MCF 10A (cell line): Measurements from ENCODE around the gene IGFL4. TPM values are rescaled to one million over a fixed set of nuclear protein-coding genes. Genes with fewer than 3 reads are reported as not detected.
A peak's percentile ranks its signal among the peaks of the same experiment; 100 is the strongest.

Source experiments
- BruUV-seq: library from RNA; stranded (reverse); fragments of 400-500 nt; replicated peaks from 2 replicates; lab custom pipeline; 2021; lab: Mats Ljungman, UMichigan
- CTCF ChIA-PET: fragments of 300-600 bp; sonication (Branson Sonifier 250); formaldehyde crosslinking; extraction: SDS; loops from one replicate; lab custom pipeline; 2021; ENCODE audit warnings: antibody characterized with exemption, inconsistent platforms; lab: Yijun Ruan, JAX
- POLR2A ChIA-PET: fragments of 300-600, 350-650 bp; sonication (Branson Sonifier 250); formaldehyde crosslinking; extraction: SDS; loops from one replicate; lab custom pipeline; 2020; ENCODE audit warnings: antibody characterized with exemption, inconsistent platforms; lab: Yijun Ruan, JAX
- DNase-seq: peaks from one replicate; pipeline ENCODE4 v3.0.0-alpha.2; 2018; ENCODE audit not compliant: unreplicated experiment
- H3K27ac Mint-ChIP-seq: one replicate; pipeline ENCODE4 v1.8.0; 2022; ENCODE audit warnings: mild to moderate bottlenecking, low read depth, mixed read lengths; ENCODE audit not compliant: unreplicated experiment
- H3K27me3 Mint-ChIP-seq: one replicate; pipeline ENCODE4 v1.8.0; 2022; ENCODE audit warnings: mixed read lengths; ENCODE audit not compliant: insufficient read depth, unreplicated experiment
- H3K36me3 Mint-ChIP-seq: one replicate; pipeline ENCODE4 v1.8.0; 2022; ENCODE audit warnings: mild to moderate bottlenecking, moderate library complexity, mixed read lengths; ENCODE audit not compliant: insufficient read depth, unreplicated experiment
- H3K4me1 Mint-ChIP-seq: one replicate; pipeline ENCODE4 v1.8.0; 2022; ENCODE audit warnings: mixed read lengths; ENCODE audit not compliant: insufficient read depth, unreplicated experiment
- H3K4me3 Mint-ChIP-seq: one replicate; pipeline ENCODE4 v1.8.0; 2022; ENCODE audit warnings: mild to moderate bottlenecking, moderate library complexity, mixed read lengths; ENCODE audit not compliant: unreplicated experiment
- H3K9me3 Mint-ChIP-seq: one replicate; pipeline ENCODE4 v1.8.0; 2022; ENCODE audit warnings: mixed read lengths; ENCODE audit not compliant: unreplicated experiment
- intact Hi-C: fragments of 100-400 bp; cut with micrococcal nuclease; formaldehyde crosslinking; loops from 2 replicates; pipeline ENCODE4 v1.14.1; 2022
- total RNA-seq: library from RNA; stranded (reverse); gene quantifications from 2 replicates; pipeline ENCODE4 v1.2.3, GENCODE V29; 2022
- TF ChIP-seq, protein P1 (sequence below): fragments of 200-600 bp; IDR thresholded peaks from one replicate; pipeline ENCODE4 v1.8.0; 2022; ENCODE audit warnings: antibody characterized with exemption, mild to moderate bottlenecking; ENCODE audit not compliant: unreplicated experiment

IGFL4 gene
- total RNA-seq, 1 experiment from 2014 or later: not detected

DNA sequence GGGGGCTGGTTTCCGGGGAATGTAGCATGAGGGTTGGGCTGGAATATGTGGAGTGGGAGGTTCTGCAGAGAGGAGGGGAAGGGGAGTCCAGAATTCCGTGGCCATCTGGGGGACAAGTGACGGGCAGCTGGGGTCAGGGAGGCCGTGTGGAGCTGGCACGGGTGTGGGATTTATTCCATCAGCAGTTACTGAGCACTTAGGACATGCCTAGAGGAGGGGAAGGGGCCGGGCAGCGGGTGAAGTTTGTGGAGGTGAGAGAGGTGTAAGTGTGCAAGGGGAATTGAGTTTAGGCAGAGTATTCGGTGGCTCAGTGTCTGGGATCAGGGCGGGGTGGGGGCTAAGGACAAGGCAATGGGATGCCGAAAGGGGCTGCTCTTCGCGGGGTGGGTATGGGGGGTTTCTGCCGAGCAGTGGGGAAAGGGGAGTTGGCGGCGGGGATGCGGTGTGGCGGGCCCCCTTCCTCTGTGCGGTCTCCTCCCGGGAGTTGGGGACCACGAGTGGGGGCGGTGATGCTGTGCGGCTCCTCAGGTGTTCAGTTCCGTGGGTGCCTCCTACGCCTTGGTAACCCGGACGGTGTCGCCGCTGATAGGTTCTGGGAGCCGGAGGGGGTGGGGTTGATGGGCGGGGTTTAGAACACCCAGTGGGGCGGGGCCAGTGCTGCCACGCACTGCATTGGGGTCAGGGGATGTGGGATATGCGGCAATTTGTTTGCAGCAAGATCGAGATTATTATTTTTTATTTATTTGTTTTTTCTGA is 40.1 kb downstream of the IGFL4 start:
- intact Hi-C loops: no loop called here
- Mint-ChIP-seq H3K27me3 (no peaks in the 10 kb centered on the region), H3K4me3 (no peak overlapping the region), H3K9me3 (no peaks in the 10 kb centered on the region), H3K4me1 (peaks cover 33% of the 10 kb centered on the region), H3K36me3 (peaks cover 22% of the 10 kb centered on the region), H3K27ac (no peak overlapping the region)
- ChIA-PET CTCF (no interaction called here), POLR2A (no interaction called here)
- TF ChIP-seq, protein P1, sequence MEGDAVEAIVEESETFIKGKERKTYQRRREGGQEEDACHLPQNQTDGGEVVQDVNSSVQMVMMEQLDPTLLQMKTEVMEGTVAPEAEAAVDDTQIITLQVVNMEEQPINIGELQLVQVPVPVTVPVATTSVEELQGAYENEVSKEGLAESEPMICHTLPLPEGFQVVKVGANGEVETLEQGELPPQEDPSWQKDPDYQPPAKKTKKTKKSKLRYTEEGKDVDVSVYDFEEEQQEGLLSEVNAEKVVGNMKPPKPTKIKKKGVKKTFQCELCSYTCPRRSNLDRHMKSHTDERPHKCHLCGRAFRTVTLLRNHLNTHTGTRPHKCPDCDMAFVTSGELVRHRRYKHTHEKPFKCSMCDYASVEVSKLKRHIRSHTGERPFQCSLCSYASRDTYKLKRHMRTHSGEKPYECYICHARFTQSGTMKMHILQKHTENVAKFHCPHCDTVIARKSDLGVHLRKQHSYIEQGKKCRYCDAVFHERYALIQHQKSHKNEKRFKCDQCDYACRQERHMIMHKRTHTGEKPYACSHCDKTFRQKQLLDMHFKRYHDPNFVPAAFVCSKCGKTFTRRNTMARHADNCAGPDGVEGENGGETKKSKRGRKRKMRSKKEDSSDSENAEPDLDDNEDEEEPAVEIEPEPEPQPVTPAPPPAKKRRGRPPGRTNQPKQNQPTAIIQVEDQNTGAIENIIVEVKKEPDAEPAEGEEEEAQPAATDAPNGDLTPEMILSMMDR: no peak
- BruUV-seq: no TSS peak
- peak; percentile 9 for DNase-seq

DNA sequence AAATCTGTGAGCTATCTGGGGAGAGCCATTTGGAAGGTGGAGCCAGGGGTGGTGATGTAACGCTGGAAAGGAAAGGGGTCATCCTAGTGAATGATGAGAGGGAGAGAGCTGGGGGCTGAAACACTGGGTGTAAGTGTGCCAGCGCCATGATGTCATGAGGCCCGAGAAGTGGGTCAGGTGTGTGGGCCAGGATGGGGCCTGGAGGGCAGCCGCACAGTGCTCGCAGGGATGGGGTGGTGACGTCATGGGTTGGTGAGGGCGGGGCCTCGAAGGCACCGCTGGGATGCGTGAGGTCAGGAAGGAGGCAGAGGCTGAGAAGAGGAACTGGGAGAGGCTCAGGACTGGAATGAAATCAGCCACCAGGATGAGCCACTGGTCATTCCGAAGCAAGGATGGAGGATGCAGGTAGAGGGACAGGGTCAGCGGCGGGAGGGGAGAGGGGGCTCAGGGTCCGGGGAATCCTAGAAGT is 41.1 kb downstream of the IGFL4 start:
- TF ChIP-seq, protein P1: no peak
- Mint-ChIP-seq H3K4me3 (no peak overlapping the region), H3K4me1 (peaks cover 33% of the 10 kb centered on the region), H3K36me3 (peaks cover 22% of the 10 kb centered on the region), H3K27ac (no peak overlapping the region), H3K9me3 (no peaks in the 10 kb centered on the region), H3K27me3 (no peaks in the 10 kb centered on the region)
- intact Hi-C loops: loop anchor here (10.0 kb wide), 1 partner anchor 115 kb away; the partner anchor contains the start of gene IRF2BP1
- no peak for DNase-seq
- ChIA-PET CTCF (interaction anchor here (1.1 to 2.1 kb wide), 2 partner anchors 10 to 18 kb away, joined by 3 to 8 read pairs; no protein-coding TSS in a partner anchor), POLR2A (no interaction called here)
- BruUV-seq: no TSS peak

DNA sequence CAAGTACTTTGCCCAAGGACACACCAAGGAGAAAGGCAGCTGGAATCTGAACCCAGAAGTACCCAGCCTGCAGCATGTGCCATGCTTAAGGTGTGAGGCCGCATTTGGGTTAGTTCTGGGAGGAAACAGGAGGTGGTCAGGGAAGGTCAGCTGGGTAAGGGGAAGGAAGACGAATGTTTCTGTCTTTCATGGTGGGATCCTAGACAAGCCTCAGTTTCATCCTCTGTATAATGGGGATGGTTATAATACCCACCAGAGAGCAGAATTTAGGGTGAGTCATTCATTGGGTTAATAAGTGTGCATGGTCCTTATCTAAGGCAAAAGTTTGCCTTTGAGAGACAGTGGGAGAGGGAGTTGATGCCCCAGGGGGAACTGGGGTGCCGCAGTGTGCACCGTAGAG is 42.0 kb downstream of the IGFL4 start:
- no peak overlapping the region for H3K4me3 Mint-ChIP-seq
- peaks cover 15% of the 10 kb centered on the region for H3K36me3 Mint-ChIP-seq
- no peaks in the 10 kb centered on the region for H3K27me3 Mint-ChIP-seq
- H3K9me3 Mint-ChIP-seq: no peaks in the 10 kb centered on the region
- DNase-seq: no peak
- no peak overlapping the region for H3K27ac Mint-ChIP-seq
- TF ChIP-seq, protein P1: no peak
- POLR2A ChIA-PET: no interaction called here
- BruUV-seq: no TSS peak
- peaks cover 33% of the 10 kb centered on the region for H3K4me1 Mint-ChIP-seq
- CTCF ChIA-PET: interaction anchor here (1.1 to 2.1 kb wide), 2 partner anchors 11 to 18 kb away, joined by 3 to 8 read pairs; no protein-coding TSS in a partner anchor
- intact Hi-C loops: loop anchor here (10.0 kb wide), 1 partner anchor 114 kb away; the partner anchor contains the start of gene IRF2BP1

DNA sequence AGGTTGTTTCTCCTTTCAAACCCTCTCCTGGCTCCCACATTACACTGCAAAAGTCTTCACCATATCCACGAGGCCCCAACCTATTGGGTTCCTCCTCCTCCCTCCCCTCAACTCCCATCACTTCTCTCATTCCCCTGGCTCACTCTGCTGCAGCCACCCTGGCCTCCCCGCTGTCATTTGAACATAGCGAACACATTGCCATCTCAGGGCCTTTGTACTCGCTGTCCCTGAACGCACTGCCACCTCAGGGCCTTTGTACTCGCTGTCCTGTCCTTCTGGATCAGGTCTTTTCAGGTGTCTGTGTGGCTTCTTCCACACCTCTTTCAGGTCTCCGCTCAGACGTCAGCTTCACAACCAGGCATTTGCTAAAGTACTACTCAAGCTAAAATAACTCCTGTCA is 43.9 kb downstream of the IGFL4 start:
- Mint-ChIP-seq H3K9me3 (no peaks in the 10 kb centered on the region), H3K27me3 (no peaks in the 10 kb centered on the region), H3K36me3 (peaks cover 6% of the 10 kb centered on the region), H3K4me1 (peaks cover 33% of the 10 kb centered on the region), H3K27ac (no peak overlapping the region), H3K4me3 (no peak overlapping the region)
- intact Hi-C loops: loop anchor here (10.0 kb wide), 1 partner anchor 112 kb away; the partner anchor contains the start of gene IRF2BP1
- TF ChIP-seq, protein P1: no peak
- POLR2A ChIA-PET: interaction anchor here (0.6 to 3.2 kb wide), 2 partner anchors 15 to 111 kb away, joined by 5 to 22 read pairs; partner anchors contain the start of gene IRF2BP1
- no peak for DNase-seq
- CTCF ChIA-PET: interaction anchor here (0.6 to 1.2 kb wide), 3 partner anchors 14 to 188 kb away, joined by 3 to 5 read pairs (median 5); no protein-coding TSS in a partner anchor
- no TSS peak for BruUV-seq
